Trophoblast cell (in vitro differentiated cells and primary cell): Measurements from ENCODE around the gene KCNA4.
"Not testable (repeated sequence)": the region's sequence is repeated elsewhere in the genome, so short reads cannot be mapped to it uniquely, and the experiment has no call there.

Experiments used
- DNase-seq, 2 donors: peaks; one replicate each; pipeline ENCODE4 v3.0.0-alpha.2; 2016
- H2AFZ ChIP-seq: 2 replicates; pipeline ENCODE4 v1.6.1; 2013; ENCODE audit warnings: low read length, moderate library complexity, mild to moderate bottlenecking; ENCODE audit not compliant: insufficient read depth, poor library complexity
- H2AK5ac ChIP-seq: 2 replicates; pipeline ENCODE4 v1.6.1; 2013; ENCODE audit warnings: mild to moderate bottlenecking, low read length
- H2BK120ac ChIP-seq: 2 replicates; pipeline ENCODE4 v1.6.1; 2013; ENCODE audit warnings: low read length, mild to moderate bottlenecking, moderate library complexity; ENCODE audit not compliant: insufficient read depth, poor library complexity
- H2BK12ac ChIP-seq: 2 replicates; pipeline ENCODE4 v1.6.1; 2013; ENCODE audit warnings: mild to moderate bottlenecking, low read length, moderate library complexity
- H2BK5ac ChIP-seq: 2 replicates; pipeline ENCODE4 v1.6.1; 2013; ENCODE audit warnings: low read length, low read depth, moderate library complexity, mild to moderate bottlenecking; ENCODE audit not compliant: poor library complexity
- H3K14ac ChIP-seq: 2 replicates; pipeline ENCODE4 v1.6.1; 2013; ENCODE audit warnings: mild to moderate bottlenecking, low read length
- H3K18ac ChIP-seq: 2 replicates; pipeline ENCODE4 v1.6.1; 2013; ENCODE audit warnings: mild to moderate bottlenecking, low read length
- H3K23ac ChIP-seq: 2 replicates; pipeline ENCODE4 v1.6.1; 2013; ENCODE audit warnings: low read length
- H3K27ac ChIP-seq: 2 replicates; pipeline ENCODE4 v1.5.1; 2013; ENCODE audit warnings: low read depth, mild to moderate bottlenecking, inconsistent platforms, low read length, moderate library complexity
- H3K27me3 ChIP-seq: 2 replicates; pipeline ENCODE4 v1.6.1; 2013; ENCODE audit warnings: inconsistent platforms, mild to moderate bottlenecking, low read length, moderate library complexity; ENCODE audit not compliant: insufficient read depth
- H3K36me3 ChIP-seq, 2 experiments: 1 replicate in 1 of 2; 2 replicates in 1 of 2; pipeline ENCODE4 v1.6.1; 2013; ENCODE audit warnings: low read length in 2 of 2, mild to moderate bottlenecking in 2 of 2, moderate library complexity in 1 of 2; ENCODE audit not compliant: insufficient read depth in 2 of 2, control insufficient read depth in 1 of 2
- H3K4ac ChIP-seq: 2 replicates; pipeline ENCODE4 v1.6.1; 2013; ENCODE audit warnings: low read depth, mild to moderate bottlenecking, low read length, moderate library complexity
- H3K4me1 ChIP-seq, 2 experiments: 1 replicate in 1 of 2; 2 replicates in 1 of 2; pipeline ENCODE4 v1.6.1; 2013; ENCODE audit warnings: low read length in 2 of 2, mild to moderate bottlenecking in 2 of 2, moderate library complexity in 1 of 2; ENCODE audit not compliant: insufficient read depth in 2 of 2, control insufficient read depth in 1 of 2
- H3K4me2 ChIP-seq: 2 replicates; pipeline ENCODE4 v1.6.1; 2013; ENCODE audit warnings: inconsistent platforms, mild to moderate bottlenecking, low read length, moderate library complexity
- H3K4me3 ChIP-seq: 2 replicates; pipeline ENCODE4 v1.5.1; 2013; ENCODE audit warnings: mild to moderate bottlenecking, low read depth, low read length, inconsistent platforms
- H3K79me1 ChIP-seq: one replicate; pipeline ENCODE4 v1.6.1; 2013; ENCODE audit warnings: low read length
- H3K79me2 ChIP-seq: 2 replicates; pipeline ENCODE4 v1.6.1; 2013; ENCODE audit warnings: low read length, mild to moderate bottlenecking; ENCODE audit not compliant: control insufficient read depth, insufficient read depth, poor library complexity
- H3K9ac ChIP-seq: 2 replicates; pipeline ENCODE4 v1.6.1; 2013; ENCODE audit warnings: mild to moderate bottlenecking, low read length
- H3K9me3 ChIP-seq: 2 replicates; pipeline ENCODE4 v1.6.1; 2013; ENCODE audit warnings: low read depth, mild to moderate bottlenecking, control low read depth, inconsistent platforms, low read length; ENCODE audit not compliant: insufficient read depth
- H4K12ac ChIP-seq: 2 replicates; pipeline ENCODE4 v1.6.1; 2013; ENCODE audit warnings: low read depth, mild to moderate bottlenecking, low read length, moderate library complexity
- H4K8ac ChIP-seq: 2 replicates; pipeline ENCODE4 v1.6.1; 2013; ENCODE audit warnings: low read depth, mild to moderate bottlenecking, low read length, moderate library complexity
- H4K91ac ChIP-seq: one replicate; pipeline ENCODE4 v1.6.1; 2013; ENCODE audit warnings: low read depth, mild to moderate bottlenecking, low read length, moderate library complexity
- WGBS: extraction: QIAGEN DNeasy Blood & Tissue Kit; methylation state at CpG from one replicate; pipeline ENCODE4 v1.1.7; 2013; ENCODE audit warnings: missing lambda C conversion rate; ENCODE audit not compliant: insufficient read length, insufficient coverage; ENCODE audit errors: extremely low coverage; 5-methylcytosine and 5-hydroxymethylcytosine counted together

The KCNA4 gene

GRCh38 chr11:30034746-30035145, 17.9 kb upstream of the KCNA4 start:
- H3K9me3 ChIP-seq, H3K4me3 ChIP-seq, H3K9ac ChIP-seq, H2BK5ac ChIP-seq, H2AK5ac ChIP-seq, H3K23ac ChIP-seq, H2BK120ac ChIP-seq, H3K18ac ChIP-seq, H3K4me2 ChIP-seq, H3K27ac ChIP-seq, H3K4ac ChIP-seq, H3K27me3 ChIP-seq, H4K91ac ChIP-seq, H4K12ac ChIP-seq, H4K8ac ChIP-seq, H3K4me1 ChIP-seq, H2AFZ ChIP-seq, H3K14ac ChIP-seq, H2BK12ac ChIP-seq, H3K79me1 ChIP-seq, DNase-seq, H3K79me2 ChIP-seq, H3K36me3 ChIP-seq: not testable (repeated sequence)
- no CpG with 5 or more reads among the region's 4 CpGs for WGBS

GRCh38 chr11:30034166-30034565, 17.3 kb upstream of the KCNA4 start:
- not testable (repeated sequence) for H3K4me3 ChIP-seq

GRCh38 chr11:30025396-30026139, 8.7 kb upstream of the KCNA4 start:
- H3K9me3 ChIP-seq: no peaks in the 10 kb centered on the region
- no peak for DNase-seq
- no peak overlapping the region for H3K4me3 ChIP-seq
- no peak overlapping the region for H4K8ac ChIP-seq
- H2AK5ac ChIP-seq: no peak overlapping the region
- no peak overlapping the region for H3K18ac ChIP-seq
- no peak overlapping the region for H3K9ac ChIP-seq
- H2AFZ ChIP-seq: no peak overlapping the region
- H3K4me1 ChIP-seq: no peaks in the 10 kb centered on the region
- H3K27ac ChIP-seq: no peak overlapping the region
- no peaks in the 10 kb centered on the region for H3K79me2 ChIP-seq
- no peak overlapping the region for H3K23ac ChIP-seq
- H3K14ac ChIP-seq: no peak overlapping the region
- no peaks in the 10 kb centered on the region for H3K36me3 ChIP-seq
- H2BK120ac ChIP-seq: no peak overlapping the region
- no peak overlapping the region for H2BK5ac ChIP-seq
- H4K91ac ChIP-seq: no peak overlapping the region
- no peak overlapping the region for H3K4me2 ChIP-seq
- WGBS: no CpG with 5 or more reads among the region's 6 CpGs
- no peaks in the 10 kb centered on the region for H3K27me3 ChIP-seq
- H2BK12ac ChIP-seq: no peak overlapping the region
- H3K79me1 ChIP-seq: no peaks in the 10 kb centered on the region
- H3K4ac ChIP-seq: no peak overlapping the region
- no peak overlapping the region for H4K12ac ChIP-seq

More at GRCh38 chr11:30034166-30034565, 17.3 kb upstream of the KCNA4 start:
- not testable (repeated sequence) for H3K4me2 ChIP-seq, H4K8ac ChIP-seq, H3K23ac ChIP-seq, H3K27ac ChIP-seq, H4K12ac ChIP-seq, H2BK5ac ChIP-seq, H2AK5ac ChIP-seq, H2BK12ac ChIP-seq, H3K4me1 ChIP-seq, H3K79me1 ChIP-seq, H2BK120ac ChIP-seq, H3K79me2 ChIP-seq, H4K91ac ChIP-seq, H2AFZ ChIP-seq, H3K27me3 ChIP-seq, H3K18ac ChIP-seq, H3K36me3 ChIP-seq, DNase-seq, H3K14ac ChIP-seq, H3K9ac ChIP-seq, H3K9me3 ChIP-seq, H3K4ac ChIP-seq

GRCh38 chr11:30023074-30023473, 6.2 kb upstream of the KCNA4 start:
- Histone ChIP-seq H3K4me2 (no peak overlapping the region), H3K36me3 (no peaks in the 10 kb centered on the region), H3K4ac (no peak overlapping the region), H2AK5ac (no peak overlapping the region), H3K18ac (no peak overlapping the region), H3K9me3 (no peaks in the 10 kb centered on the region), H2BK12ac (no peak overlapping the region), H2BK5ac (no peak overlapping the region), H3K23ac (no peak overlapping the region), H3K9ac (no peak overlapping the region), H4K91ac (no peak overlapping the region), H3K27ac (no peak overlapping the region), H4K12ac (no peak overlapping the region), H3K14ac (no peak overlapping the region), H3K79me1 (no peaks in the 10 kb centered on the region), H3K79me2 (no peaks in the 10 kb centered on the region), H3K4me3 (no peak overlapping the region), H2BK120ac (no peak overlapping the region), H2AFZ (no peak overlapping the region), H3K27me3 (peaks cover under 1% of the 10 kb centered on the region), H3K4me1 (no peaks in the 10 kb centered on the region), H4K8ac (no peak overlapping the region)
- peak in 1 of 2 donors; percentile 24 for DNase-seq
- WGBS: no CpG with 5 or more reads among the region's 2 CpGs
